Measurements from ENCODE around the gene SH3BP4.

DNA sequence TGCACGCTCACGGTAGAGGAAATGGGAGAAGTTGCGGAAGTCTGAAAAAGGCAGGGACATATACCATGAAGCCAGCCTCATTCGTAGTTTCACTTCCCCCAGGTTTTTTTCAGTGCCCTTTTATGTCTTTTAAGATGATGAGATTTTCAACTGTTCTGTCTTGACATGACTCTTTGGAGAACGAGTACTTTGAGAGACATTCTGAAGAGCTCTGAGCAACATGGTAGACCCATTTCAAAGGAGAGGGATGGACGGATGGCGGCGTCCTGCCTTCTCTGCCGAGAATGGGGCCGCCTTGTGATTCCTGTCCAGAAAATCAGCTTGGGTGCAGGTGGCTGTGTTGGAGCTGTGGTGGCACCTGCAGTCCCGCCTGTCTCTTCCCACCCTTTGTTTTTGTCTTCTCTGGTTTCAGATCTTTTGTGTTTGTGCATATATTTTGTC is 41.7 kb downstream of the SH3BP4 start:
- TF ChIP-seq, protein P1, sequence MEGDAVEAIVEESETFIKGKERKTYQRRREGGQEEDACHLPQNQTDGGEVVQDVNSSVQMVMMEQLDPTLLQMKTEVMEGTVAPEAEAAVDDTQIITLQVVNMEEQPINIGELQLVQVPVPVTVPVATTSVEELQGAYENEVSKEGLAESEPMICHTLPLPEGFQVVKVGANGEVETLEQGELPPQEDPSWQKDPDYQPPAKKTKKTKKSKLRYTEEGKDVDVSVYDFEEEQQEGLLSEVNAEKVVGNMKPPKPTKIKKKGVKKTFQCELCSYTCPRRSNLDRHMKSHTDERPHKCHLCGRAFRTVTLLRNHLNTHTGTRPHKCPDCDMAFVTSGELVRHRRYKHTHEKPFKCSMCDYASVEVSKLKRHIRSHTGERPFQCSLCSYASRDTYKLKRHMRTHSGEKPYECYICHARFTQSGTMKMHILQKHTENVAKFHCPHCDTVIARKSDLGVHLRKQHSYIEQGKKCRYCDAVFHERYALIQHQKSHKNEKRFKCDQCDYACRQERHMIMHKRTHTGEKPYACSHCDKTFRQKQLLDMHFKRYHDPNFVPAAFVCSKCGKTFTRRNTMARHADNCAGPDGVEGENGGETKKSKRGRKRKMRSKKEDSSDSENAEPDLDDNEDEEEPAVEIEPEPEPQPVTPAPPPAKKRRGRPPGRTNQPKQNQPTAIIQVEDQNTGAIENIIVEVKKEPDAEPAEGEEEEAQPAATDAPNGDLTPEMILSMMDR (IDR thresholded peaks at IDR 0.05) = no peak
- no peak for TF ChIP-seq POLR2A (IDR thresholded peaks at IDR 0.05)

All from esophagus squamous epithelium (tissue), 4 donors.